Right lung (tissue), 5 donors: ENCODE data around the gene PLEKHM2. TPM values are rescaled to one million over a fixed set of nuclear protein-coding genes. Genes with fewer than 3 reads are reported as not detected.
A peak's percentile ranks its signal among the peaks of the same experiment; 100 is the strongest.
"Not testable (repeated sequence)": the region's sequence is repeated elsewhere in the genome, so short reads cannot be mapped to it uniquely, and the experiment has no call there.

Source experiments
- DNase-seq, 2 donors: peaks; one replicate each; pipeline ENCODE4 v3.0.0-alpha.2; 2013
- polyA plus RNA-seq, 5 donors: library from polyadenylated mRNA; unstranded; fragments of 120-200 nt; gene quantifications; one replicate each; pipeline versions ENCODE4 v1.2.1 to v1.2.3, GENCODE V29; 2013; ENCODE audit warnings: inconsistent platforms in 1 of 5, low replicate concordance in 1 of 5; ENCODE audit not compliant: insufficient read length in 5 of 5, insufficient read depth in 1 of 5

PLEKHM2 gene
- polyA plus RNA-seq, 5 donors = 42.6 to 62.2 (median 55.3) TPM

DNA sequence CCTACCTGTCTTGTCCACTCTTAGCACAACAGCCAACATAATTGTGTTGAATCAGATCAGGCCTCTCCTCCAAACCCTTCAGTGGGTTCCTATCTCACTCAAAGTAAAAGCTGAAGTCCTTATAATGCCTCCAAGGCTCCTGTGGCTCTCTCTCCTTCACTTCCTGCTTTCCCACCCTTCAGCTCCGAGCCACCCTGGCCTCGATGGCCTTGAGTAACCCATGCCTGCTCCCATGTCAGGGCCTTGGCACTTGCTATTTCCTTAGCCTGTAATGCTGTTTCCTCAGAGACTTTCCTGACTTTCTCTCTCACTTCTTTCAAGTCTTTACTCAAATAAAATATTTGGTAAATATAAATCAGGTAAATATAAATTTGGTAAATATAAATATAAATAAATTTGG is 8.1 kb upstream of the PLEKHM2 start:
- DNase-seq = no peak

DNA sequence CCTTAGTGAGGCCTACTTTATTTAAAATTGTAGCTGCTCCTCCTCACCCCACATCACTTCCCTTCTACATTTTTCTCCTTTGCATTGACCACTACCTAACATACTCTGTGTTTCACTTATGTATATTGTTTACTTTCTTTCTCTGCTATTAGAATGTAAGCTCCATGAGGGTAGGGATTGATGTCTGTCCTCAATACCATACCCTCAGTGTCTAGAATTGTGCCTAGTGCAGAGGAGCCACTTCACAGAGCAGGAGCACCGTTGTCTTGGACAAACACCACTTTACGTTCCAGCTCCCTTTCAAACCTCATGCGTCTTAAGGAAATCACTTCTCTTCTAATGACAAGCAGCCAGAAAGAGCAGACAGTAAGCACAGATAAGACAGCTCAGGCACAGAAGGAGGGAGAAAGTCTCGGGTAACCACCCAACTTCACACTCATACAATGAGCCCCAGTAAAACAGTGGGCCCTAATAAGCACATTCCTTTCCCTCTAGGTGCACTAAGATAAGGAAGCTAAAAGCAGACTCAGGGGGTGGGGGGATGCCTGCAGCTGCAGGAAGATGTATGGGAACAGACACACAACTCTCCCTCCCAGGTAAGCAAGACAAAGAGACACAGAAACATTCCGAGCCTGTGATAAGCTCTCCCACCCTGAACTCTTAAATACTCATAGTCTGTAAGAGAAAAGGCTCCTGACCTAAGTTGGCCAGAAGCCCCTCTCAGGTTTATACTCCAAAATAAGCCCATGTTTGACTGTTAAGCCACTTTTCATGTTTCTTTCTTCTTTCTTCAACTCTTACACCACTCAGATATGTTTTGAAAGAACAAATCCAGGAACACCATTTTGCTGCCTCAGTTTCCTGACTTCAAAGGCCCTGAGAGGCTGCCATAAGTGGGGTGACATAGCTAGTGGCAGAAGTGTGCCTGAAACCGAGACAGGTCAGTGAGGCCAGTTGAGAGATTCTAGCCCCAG is 7.1 kb upstream of the PLEKHM2 start:
- DNase-seq = no peak

DNA sequence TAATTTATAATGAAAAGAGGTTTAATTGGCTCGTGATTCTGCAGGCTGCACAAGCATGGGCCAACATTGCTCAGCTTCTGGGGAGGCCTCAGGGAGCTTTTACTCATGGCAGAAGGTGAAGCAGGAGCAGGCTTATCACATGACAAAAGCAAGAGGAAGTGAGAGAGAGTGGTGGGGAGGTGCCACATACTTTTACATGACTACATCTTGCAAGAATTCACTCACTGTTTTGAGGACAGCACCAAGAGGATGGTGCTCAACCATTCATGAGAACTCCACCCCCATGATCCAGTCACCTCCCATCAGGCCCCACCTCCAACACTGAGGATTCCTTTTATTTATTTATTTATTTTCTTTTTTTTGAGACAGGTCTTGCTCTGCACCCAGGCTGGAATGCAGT is 5.5 kb upstream of the PLEKHM2 start:
- DNase-seq = no peak

DNA sequence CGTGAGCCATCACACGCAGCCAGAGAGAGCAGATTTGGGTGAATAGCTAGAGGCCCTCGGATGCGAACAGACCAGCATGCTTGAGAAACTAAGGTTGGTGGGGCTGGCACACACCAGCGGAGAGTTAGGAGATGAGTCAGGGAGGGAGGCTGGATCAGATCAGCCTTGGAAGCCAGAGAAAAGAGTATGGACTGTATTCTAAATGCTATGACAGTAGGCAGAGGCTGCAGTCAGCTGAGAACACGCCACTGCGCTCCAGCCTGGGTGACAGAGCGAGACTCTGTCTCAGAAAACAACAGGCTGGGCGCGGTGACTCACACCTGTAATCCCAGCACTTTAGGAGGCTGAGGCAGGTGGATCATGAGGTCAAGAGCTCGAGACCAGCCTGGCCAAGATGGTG is 4.0 kb upstream of the PLEKHM2 start:
- DNase-seq = no peak

DNA sequence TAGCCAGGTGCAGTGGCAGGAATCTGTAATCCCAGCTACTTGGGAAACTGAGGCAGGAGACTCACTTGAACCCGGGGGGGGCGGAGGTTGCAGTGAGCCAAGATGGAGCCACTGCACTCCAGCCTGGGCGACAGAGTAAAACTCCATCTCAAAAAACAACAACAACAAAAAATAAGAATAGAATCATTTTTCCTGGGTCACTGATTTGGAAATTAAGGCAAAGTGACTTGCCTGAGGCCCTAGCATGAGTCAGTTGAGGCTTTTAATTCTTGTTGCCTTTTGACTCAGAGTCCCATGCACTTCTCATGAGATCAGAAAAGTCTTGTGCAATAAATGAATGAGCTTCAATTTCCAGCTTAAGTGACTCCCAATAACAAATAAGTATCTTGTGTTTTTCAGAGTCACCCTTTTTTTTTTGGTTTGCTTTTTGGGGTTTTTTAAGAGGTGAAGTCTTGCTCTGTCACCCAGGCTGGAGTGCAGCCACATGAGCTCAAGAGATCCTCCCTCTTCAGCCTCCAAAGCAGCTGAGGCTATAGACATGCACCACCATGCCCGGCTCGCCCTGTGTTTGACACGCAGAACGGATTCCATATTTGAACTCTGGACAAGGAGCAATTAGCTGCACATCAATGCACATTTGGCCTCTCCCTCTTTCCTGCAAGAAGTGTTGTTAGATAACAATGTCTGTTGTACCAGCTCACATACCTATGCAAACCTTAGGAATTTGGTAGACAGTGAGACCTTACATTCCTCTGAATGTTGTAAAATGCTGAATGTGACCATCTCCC is 3.4 kb upstream of the PLEKHM2 start:
- DNase-seq = no peak

DNA sequence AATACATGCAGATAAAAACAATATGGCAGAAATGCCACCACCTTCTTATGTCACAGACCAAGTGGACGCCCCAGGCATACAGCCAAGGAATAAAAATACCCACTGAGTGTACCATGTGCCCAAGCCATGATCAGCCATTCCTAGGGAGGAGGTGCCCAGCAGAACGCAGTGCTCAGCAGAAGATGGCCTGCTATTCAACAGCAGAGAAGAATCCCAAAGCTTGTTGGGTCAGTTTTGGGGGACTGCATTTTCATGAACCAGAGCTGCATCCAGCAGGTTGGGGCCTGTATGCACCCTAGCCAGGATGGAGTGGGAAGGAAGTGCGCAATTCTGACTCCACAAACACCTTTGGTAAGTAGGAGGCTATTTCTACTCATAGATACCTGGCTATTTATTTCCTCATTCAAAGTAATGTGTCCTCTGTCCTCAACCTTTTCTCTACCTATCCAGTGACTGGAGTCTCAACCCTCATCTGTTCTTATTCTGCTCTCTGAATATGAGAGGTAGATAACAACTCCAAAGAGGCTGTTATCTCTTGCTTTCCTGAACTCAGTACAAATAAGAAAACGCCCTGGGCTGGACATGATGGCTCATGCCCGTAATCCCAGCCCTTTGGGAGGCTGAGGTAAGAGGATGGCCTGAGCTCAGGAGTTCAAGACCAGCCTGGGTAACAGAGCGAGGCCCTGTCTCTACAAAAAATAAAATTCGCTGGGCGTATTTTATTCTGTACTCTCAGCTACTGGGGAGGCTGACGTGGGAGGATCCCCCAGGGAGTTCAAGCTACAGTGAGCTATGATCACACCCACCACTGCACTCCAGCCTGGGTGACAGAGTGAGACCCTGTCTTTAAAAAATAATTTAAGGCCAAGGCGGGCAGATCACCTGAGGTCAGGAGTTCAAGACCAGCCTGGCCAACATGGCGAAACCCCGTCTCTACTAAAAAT is 2.5 kb upstream of the PLEKHM2 start:
- no peak for DNase-seq

DNA sequence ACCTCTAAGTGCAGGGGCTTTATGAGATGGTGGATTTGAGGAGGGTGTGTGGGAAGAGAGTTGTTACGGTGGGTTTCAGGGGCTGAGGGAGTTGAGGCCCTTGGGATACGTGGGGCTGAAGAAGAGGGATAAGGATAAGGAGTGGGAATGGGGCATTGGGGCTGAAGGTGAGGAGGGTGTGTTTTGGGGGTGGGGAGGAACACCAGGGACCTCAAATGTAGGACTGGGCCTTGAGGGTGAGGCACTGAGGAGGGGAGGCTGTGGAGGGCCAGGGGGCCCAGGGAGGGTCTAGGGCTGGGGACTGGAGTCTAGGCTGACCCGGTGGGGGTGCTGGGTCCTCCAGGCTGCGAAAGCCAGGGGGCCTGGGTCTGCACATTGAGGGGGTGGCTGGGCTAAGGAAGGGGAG is 1.2 kb upstream of the PLEKHM2 start:
- DNase-seq = no peak

DNA sequence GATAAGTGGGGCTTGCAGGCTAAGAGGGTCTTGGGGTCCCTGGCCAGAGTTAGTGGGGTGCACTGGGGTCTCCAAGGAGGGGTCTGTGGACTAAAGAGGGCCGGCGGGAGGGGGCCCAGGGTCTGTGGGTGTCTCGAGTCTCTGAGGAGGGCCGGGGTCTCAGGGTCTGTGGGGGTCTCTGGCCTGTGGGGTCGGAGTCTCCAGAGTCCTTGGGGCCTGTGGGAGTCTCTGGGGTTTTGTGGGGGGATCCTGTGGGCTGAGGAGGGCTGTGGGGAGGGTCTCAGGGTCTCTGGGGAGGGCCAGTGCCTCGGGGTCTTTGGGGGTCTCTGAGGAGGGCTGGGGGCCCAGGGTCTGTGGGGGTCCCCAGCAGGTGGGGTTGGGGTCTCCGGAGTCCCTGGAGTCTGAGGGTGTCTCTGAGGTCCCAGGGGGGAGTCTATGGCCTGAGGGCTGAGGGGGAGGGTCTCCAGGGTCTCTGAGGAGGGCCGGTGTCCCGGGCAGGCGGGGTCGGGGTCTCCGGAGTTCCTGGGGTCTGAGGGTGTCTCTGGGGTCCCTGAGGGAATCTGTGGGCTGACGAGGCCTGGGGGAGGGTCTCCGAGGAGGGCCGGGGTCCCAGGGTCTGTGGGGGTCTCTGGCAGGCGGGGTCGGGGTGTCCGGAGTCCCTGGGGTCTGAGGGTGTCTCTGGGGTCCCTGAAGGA is 628 bp upstream of the PLEKHM2 start:
- no peak for DNase-seq

DNA sequence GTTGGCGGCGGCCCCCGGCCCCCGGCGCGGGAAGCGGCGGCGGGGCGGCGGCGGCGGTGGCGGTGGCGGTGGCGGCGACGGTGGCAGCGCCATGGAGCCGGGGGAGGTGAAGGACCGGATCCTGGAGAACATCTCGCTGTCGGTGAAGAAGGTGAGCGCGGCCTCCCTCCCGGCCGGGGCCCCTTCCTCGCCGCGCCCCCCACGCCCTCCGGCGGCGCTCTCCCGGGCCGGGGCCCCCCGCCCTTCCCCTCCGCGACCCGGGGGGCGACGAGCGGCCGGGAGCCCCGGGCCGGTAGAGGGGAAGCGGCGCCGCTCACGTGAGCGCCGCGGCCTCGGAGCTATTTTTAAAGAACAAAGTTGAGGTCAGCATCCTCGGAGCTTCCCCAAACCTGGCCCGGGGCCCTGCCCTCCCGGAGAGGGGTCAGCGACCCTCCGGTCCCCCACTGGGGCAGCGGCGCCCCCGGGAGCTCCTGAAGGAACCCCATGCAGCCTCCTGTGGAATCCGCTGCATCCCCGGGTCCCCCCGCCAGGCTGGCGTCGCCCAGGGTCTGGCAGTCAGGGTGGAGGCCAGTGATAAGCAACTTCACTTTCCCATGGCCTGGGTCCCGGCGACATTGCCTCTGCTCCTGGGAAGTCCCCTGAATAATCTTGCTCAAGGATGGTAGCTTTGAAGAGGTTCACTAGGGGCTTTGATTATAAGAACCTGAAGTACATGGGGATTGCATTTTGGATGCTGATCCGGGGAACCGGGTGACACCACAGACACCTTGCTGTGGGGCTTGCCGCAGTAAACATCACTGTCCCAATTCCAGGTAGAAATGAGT is 560 bp downstream of the PLEKHM2 start:
- DNase-seq = peak in 1 of 2 donors; percentile 42

DNA sequence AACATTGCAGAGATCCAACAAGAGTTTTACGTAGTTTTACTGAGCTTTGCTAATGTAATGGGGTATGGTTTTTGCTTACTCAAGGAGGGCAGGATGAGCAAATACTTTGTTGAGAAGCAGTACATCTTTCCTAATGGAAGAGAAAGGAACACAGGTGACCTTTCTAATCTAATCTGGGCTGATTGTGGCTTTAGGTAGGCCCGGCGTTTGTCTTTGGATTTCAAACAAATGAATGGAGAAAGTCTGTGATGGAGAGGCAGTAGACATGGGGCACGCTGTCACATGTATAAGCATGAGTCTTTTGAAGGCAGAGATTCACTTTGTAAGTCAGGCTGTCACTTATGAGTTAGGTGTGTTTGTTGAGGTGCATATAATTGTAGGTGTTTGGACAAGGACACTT is 1.7 kb downstream of the PLEKHM2 start:
- no peak for DNase-seq

DNA sequence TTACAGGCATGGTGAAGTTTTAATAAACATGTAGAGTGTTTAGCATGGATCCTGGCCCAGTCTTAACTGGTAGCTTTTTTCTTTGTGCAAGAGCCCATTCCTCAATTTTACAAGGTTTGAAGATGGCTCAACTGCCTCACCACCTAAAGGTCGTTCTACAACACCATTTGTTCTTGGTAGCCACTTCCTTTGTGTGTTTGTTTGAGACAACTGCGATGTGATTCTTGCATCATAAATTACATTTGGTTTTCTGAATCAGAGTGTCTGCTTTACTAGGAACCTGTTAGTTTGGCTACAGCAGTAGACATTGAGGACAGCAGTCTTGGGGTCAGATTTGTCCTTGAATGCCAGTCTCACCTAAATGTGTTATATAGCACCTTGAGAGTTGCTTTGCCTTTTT is 3.3 kb downstream of the PLEKHM2 start:
- DNase-seq = no peak

DNA sequence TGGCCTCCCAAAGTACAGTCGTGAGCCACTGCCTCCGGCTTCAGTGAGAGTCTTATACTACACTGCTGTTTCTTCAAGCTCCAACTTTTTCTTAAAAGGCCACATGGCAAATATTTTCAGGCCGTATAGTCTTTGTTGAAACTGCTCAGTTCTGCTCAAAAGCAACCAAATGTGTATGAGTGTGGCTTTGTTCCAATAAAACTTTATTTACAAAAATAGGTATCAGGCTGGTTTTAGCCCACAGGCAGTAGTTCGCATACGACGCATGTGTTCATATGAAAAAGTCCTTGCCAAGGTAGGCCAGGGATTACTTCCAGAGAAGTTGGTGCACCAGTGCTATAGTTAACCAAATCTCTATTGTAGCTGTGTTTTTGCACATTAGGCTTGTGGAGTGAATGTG is 6.2 kb downstream of the PLEKHM2 start:
- DNase-seq = no peak

DNA sequence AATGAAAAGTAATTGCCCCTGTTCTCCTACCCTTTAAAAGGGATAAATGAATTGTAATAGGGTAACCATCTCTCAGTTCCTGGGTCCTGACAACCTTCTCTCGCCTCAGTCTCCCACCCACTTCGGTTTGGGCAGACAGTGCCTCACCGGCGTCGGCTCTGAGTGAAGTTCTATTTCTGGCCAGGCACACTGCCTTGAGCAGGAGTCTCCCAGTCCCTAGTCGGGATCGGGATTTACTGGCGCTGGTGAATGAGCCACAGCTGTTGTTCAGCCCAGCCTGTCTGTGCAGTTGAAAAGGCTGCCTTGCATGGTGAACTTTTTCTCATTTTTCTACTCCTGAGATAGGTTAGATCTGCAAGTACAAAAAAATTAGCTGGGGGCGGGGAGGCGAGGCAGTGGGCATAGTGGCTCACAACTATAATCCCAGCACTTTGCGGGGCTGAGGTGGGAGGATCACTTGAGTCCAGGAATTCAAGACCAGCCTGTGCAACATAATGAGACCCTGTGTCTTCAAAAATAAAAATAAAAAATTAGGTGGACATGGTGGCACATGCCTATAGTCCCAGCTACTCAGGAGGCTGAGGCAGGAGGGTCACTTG is 7.4 kb downstream of the PLEKHM2 start:
- peak in 1 of 2 donors; percentile 64 for DNase-seq

DNA sequence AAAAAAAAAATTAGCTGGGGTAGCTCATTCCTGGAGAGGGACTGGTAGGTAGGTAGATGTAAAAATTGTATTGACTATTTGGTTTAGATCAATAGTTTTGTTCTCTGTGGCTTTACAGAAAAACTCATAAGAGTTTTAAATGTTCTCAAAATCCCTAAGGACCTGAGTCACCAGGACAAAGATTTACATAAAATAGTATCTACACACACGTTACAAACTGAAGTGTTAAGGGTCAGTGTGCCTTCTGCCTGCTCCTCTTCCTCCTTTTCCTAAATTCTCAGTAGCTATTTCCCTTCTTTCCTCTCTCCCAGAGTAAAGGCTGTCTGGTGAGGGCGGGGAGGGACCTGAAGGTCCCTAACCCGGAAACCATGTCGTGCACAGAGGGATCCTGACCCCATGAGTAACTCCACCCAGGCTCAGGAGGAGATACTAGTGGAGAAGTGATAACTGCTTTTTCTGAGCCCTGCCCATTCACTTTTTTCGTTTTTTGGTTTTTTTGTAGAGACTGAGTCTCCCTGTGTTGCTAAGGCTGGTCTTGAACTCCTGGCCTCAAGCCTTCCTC is 8.1 kb downstream of the PLEKHM2 start:
- no peak for DNase-seq

DNA sequence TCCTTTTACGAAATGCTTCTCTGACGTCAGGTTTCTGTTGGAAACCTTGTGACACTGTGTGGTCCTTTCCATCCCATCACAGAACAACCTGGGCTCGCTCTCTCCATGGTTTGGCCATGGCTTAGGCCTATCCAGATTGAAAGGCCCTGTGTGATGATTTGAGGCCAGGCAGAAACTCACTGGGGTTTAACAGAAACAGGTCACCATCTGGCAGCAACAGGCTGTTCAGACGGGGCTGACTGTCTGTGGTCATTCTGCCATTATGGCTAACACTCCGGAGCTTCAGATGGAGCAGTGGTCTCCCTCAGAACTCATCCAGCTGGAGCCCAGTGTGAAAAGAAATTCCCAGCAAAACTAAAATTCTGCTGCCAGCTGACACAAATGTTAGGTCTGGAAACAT is 9.3 kb downstream of the PLEKHM2 start:
- no peak for DNase-seq

DNA sequence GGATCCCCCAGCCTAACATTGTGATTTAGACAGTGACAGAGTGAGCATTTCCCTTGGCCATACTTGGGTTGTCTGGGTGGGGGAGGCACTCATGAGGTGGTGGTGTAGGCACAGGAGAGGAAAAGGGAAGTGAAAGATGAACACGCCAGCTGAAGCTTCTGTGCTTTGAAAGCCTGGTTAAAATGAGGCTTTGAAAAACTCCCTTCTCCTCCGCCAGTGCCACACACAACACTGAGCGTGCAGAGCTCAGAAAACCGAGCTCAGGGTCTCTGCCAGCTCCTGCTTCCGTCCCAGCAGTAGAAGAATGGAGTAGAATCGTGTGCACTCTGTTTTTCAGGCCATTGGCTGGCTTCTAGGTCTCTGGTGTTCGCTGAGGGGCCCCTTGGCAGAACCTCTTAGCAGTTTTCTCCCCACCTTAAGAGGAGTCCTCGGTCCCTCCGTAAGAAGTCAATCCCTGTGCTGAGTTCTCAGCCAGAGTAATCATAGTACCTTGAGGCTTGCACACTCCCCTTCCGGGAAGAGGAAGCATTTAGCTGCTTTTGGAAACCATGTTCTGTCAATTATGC is 12.9 kb downstream of the PLEKHM2 start:
- DNase-seq = no peak

DNA sequence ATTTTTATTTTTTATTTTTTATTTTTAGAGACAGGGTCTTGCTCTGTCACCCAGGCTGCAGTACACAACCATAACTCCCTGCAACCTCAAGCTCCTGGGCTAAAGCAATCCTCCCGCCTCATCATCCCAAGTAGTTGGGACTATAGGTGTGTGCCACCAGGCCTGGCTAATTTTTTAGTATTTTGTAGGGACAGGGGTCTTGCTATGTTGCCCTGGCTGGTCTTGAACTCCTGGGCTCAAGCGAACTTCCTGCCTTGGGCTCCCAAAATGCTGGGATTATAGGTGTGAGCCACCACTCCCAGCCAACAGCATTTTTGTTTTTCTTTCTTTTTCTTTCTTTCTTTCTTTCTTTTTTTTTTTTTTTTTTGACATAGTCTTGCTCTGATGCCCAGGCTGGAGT is 14.1 kb downstream of the PLEKHM2 start:
- no peak for DNase-seq

DNA sequence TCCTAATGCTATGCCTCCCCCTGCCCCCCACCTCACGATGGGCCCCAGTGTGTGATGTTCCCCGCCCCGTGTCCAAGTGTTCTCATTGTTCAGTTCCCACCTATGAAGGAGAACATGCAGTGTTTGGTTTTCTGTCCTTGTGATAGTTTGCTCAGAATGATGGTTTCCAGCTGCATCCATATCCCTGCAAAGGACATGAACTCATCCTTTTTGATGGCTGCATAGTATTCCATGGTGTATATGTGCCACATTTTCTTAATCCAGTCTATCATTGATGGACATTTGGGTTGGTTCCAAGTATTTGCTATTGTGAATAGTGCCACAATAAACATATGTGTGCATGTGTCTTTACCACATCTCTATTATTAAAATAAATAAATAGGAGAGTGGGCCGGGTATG is 15.2 kb downstream of the PLEKHM2 start:
- DNase-seq = not testable (repeated sequence)

DNA sequence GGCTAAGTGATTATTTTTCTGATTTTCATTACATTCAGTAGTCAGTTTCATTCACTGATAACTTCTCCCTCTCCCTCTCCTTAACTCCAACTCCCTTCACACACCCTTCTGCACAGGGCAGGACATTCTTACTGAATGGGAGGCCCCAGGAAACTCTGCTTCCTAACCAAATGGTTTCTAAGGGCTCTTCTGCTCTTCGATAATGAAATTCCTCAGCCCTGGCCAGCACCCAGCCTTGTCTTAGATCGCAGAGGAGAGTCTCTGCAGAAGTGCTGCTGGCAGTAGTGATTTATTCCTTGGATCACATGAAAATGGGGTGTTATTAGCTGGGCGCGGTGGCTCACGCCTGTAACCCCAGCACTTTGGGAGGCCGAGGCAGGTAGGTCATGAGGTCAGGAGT is 16.4 kb downstream of the PLEKHM2 start:
- no peak for DNase-seq
